GM12878 (cell line): Measurements from ENCODE around the gene SLC6A1. TPM values are rescaled to one million over a fixed set of nuclear protein-coding genes. Genes with fewer than 3 reads are reported as not detected.

Experiments
- ATAC-seq: fragments of 200-7000 bp; cut with Tn5 transposase; 3 replicates; pipeline ENCODE4 v1.9.1; 2020; ENCODE audit warnings: mild to moderate bottlenecking, moderate library complexity
- BruUV-seq: library from RNA; stranded (reverse); fragments of 400-500 nt; replicated peaks from 2 replicates; lab custom pipeline; 2021; lab: Mats Ljungman, UMichigan
- CTCF ChIA-PET: fragments of 300-600 bp; sonication (Branson Sonifier 250); formaldehyde crosslinking; extraction: SDS; loops from one replicate; lab custom pipeline; 2021; ENCODE audit warnings: inconsistent platforms; lab: Yijun Ruan, JAX
- POLR2A ChIA-PET: fragments of 350-600 bp; formaldehyde crosslinking; extraction: SDS; loops from one replicate; lab custom pipeline; 2021; ENCODE audit warnings: inconsistent platforms; lab: Charles Lee
- RAD21 ChIA-PET: fragments of 300-600 bp; sonication (Branson Sonifier 250); formaldehyde crosslinking; loops from one replicate; lab custom pipeline; 2023; ENCODE audit warnings: antibody characterized with exemption; ENCODE audit not compliant: unreplicated experiment; lab: Charles Lee
- SMC1A ChIA-PET: fragments of 300-600 bp; sonication (Branson Sonifier 250); formaldehyde crosslinking; loops from one replicate; lab custom pipeline; 2023; ENCODE audit not compliant: unreplicated experiment, uncharacterized antibody; lab: Charles Lee
- DNase-seq: peaks from one replicate; pipeline ENCODE4 v3.0.0-alpha.2; 2011; ENCODE audit warnings: low read depth, low spot score
- FAIRE-seq: peaks from 3 replicates; lab custom pipeline; 2011; peaks lifted over from hg19 to GRCh38; lab: Jason Lieb, UNC
- H2AFZ ChIP-seq: 2 replicates; pipeline ENCODE4 v1.6.0; 2011; ENCODE audit warnings: low read depth, low read length, control low read depth; ENCODE audit not compliant: control insufficient read depth
- H3K27ac ChIP-seq: 2 replicates; pipeline ENCODE4 v1.5.1; 2011; ENCODE audit warnings: control low read depth; ENCODE audit not compliant: control insufficient read depth, insufficient read depth
- H3K27me3 ChIP-seq, 2 experiments: replicated peaks in 1 of 2; 2 replicates each; pipeline versions ENCODE4 v1.6.0 to v1.6.1; 2011; ENCODE audit warnings: low read length in 1 of 2; ENCODE audit not compliant: control insufficient read depth in 2 of 2, insufficient read depth in 2 of 2
- H3K36me3 ChIP-seq, 2 experiments: 2 replicates each; pipeline ENCODE4 v1.5.1; 2011; ENCODE audit warnings: low read length in 1 of 2; ENCODE audit not compliant: control insufficient read depth in 2 of 2, insufficient read depth in 2 of 2
- H3K4me1 ChIP-seq: 2 replicates; pipeline ENCODE4 v1.6.1; 2011; ENCODE audit warnings: mild to moderate bottlenecking, low read length, moderate library complexity, mixed read lengths; ENCODE audit not compliant: control insufficient read depth, insufficient read depth
- H3K4me2 ChIP-seq: 2 replicates; pipeline ENCODE4 v1.6.0; 2011; ENCODE audit warnings: control low read depth; ENCODE audit not compliant: control insufficient read depth, insufficient read depth
- H3K4me3 ChIP-seq: fragments of 200-600 bp; sonication (generic); 2 replicates; pipeline ENCODE4 v1.5.1; 2016
- H3K79me2 ChIP-seq: 2 replicates; pipeline ENCODE4 v1.6.0; 2011; ENCODE audit warnings: low read length; ENCODE audit not compliant: control insufficient read depth, insufficient read depth
- H3K9ac ChIP-seq: 2 replicates; pipeline ENCODE4 v1.8.0; 2011; ENCODE audit warnings: low read length, control low read depth, mixed read lengths; ENCODE audit not compliant: control insufficient read depth, insufficient read depth
- H3K9me3 ChIP-seq: replicated peaks from 3 replicates; pipeline ENCODE4 v1.5.1; 2011; ENCODE audit warnings: mild to moderate bottlenecking, low read length; ENCODE audit not compliant: control insufficient read depth, insufficient read depth
- H4K20me1 ChIP-seq: 2 replicates; pipeline ENCODE4 v1.6.0; 2011; ENCODE audit not compliant: control insufficient read depth, insufficient read depth
- CHD2 ChIP-seq: IDR thresholded peaks from 2 replicates; pipeline ENCODE4 v1.6.1; 2011; ENCODE audit warnings: low read depth, low read length, improper control_type of control experiment, borderline replicate concordance
- CREM ChIP-seq: IDR thresholded peaks from 2 replicates; pipeline ENCODE4 v1.6.1; 2014; ENCODE audit warnings: antibody characterized with exemption, low read depth
- CUX1 ChIP-seq: IDR thresholded peaks from 2 replicates; pipeline ENCODE4 v1.6.1; 2012; ENCODE audit warnings: improper control_type of control experiment, low read depth, low read length; ENCODE audit not compliant: insufficient replicate concordance
- EGR1 ChIP-seq, 2 experiments: IDR thresholded peaks; 1 replicate in 1 of 2; 2 replicates in 1 of 2; pipeline ENCODE4 v1.6.1; 2011 to 2012; ENCODE audit warnings: low read depth in 2 of 2, low read length in 2 of 2, borderline replicate concordance in 1 of 2, mild to moderate bottlenecking in 1 of 2, moderate library complexity in 1 of 2
- FOS ChIP-seq: IDR thresholded peaks from 3 replicates; pipeline ENCODE4 v1.6.1; 2011; ENCODE audit warnings: borderline replicate concordance; ENCODE audit not compliant: insufficient read length; ENCODE audit errors: extremely low read depth
- GATAD2B ChIP-seq: fragments of 450-650 bp; conservative IDR thresholded peaks from 2 replicates; pipeline ENCODE4 v1.6.1; 2017; ENCODE audit warnings: low read depth, mild to moderate bottlenecking, moderate library complexity
- NR2C2 ChIP-seq: IDR thresholded peaks from 2 replicates; pipeline ENCODE4 v1.6.1; 2011; ENCODE audit warnings: borderline replicate concordance, low read depth; ENCODE audit not compliant: control insufficient read depth, insufficient read length
- SKIL ChIP-seq: fragments of 450-650 bp; IDR thresholded peaks from 2 replicates; pipeline ENCODE4 v1.6.1; 2017; ENCODE audit warnings: mild to moderate bottlenecking, low read depth, inconsistent platforms; ENCODE audit not compliant: poor library complexity, severe bottlenecking
- ZNF24 ChIP-seq: fragments of 450-650 bp; IDR thresholded peaks from 2 replicates; pipeline ENCODE4 v1.6.1; 2017; ENCODE audit warnings: antibody characterized with exemption, mild to moderate bottlenecking
- WGBS: methylation state at CpG from one replicate; pipeline ENCODE4 v1.1.6; 2016; ENCODE audit warnings: low lambda C conversion rate; ENCODE audit not compliant: insufficient replicate concordance, insufficient coverage; ENCODE audit errors: missing lambda C conversion rate; 5-methylcytosine and 5-hydroxymethylcytosine counted together
- in situ Hi-C: fragments of 300-500 bp; cut with MboI; formaldehyde crosslinking; loops from 9 replicates; pipeline ENCODE4 v1.14.3; 2018; ENCODE audit warnings: mixed read lengths
- intact Hi-C: fragments of 100-400 bp; cut with micrococcal nuclease; formaldehyde crosslinking; loops from one replicate; pipeline ENCODE4 v1.14.2; 2022; ENCODE audit not compliant: unreplicated experiment
- polyA plus RNA-seq, 11 experiments: library from polyadenylated mRNA; depleted of rRNA in 4 of 11; unstranded in 6 of 11; stranded (reverse) in 5 of 11; fragments of >200 nt; fragmentation: Nextera tagmentation in 4 of 11; fragmentation: Illumina TruSeq in 1 of 11; extraction: Ambion mirVana in 4 of 11; extraction: Trizol in 1 of 11; gene quantifications; 1 replicate in 1 of 11; 2 replicates in 10 of 11; pipeline versions ENCODE4 v1.2.1 to v1.2.3, GENCODE V29; 2011 to 2016; ENCODE audit warnings: inconsistent platforms in 2 of 11, missing spikeins in 2 of 11, low read depth in 1 of 11
- total RNA-seq, 4 experiments: library from RNA; depleted of rRNA in 3 of 4; stranded (reverse); fragments of >200 nt in 3 of 4; fragmentation: Illumina TruSeq in 1 of 4; extraction: Trizol in 1 of 4; gene quantifications; 2 replicates each; pipeline versions ENCODE4 v1.2.1 to v1.2.3, GENCODE V29; 2013 to 2021

The SLC6A1 gene
- total and polyA plus RNA-seq, 10 of the 15 experiments (the other 5 are each of a cell fraction or from before 2014, with no cell fraction given) = not detected

- Histone ChIP-seq H2AFZ (no peak overlapping the region), H3K27ac (no peak overlapping the region), H4K20me1 (no peaks in the 10 kb centered on the region), H3K27me3 (peaks cover 0 to 2% of the 10 kb centered on the region in 2 experiments; a peak in 3 of 4 replicates), H3K4me3 (no peak overlapping the region), H3K79me2 (no peaks in the 10 kb centered on the region), H3K9me3 (no peaks in the 10 kb centered on the region), H3K4me2 (no peak overlapping the region), H3K36me3 (no peaks in the 10 kb centered on the region), H3K4me1 (no peaks in the 10 kb centered on the region), H3K9ac (no peak overlapping the region)
- no TSS peak for BruUV-seq
- TF ChIP-seq NR2C2 (no peak), CUX1 (no peak), SKIL (no peak), CHD2 (no peak), ZNF24 (no peak), FOS (no peak), EGR1 (IDR thresholded peaks at IDR 0.05; ENCODE audit: borderline replicate concordance in 1 of 2, low read depth in 2 of 2, low read length in 2 of 2) (no peak), GATAD2B (no peak), CREM (no peak)
- 24% methylated on average over 11 of the region's 11 CpGs for WGBS
- CTCF ChIA-PET = no interaction called here
- DNase-seq (no peak), FAIRE-seq (no peak), ATAC-seq (no peak)
- RAD21 ChIA-PET = no interaction called here
- intact Hi-C loops = no loop called here
- POLR2A ChIA-PET = no interaction called here
- SMC1A ChIA-PET = no interaction called here
- in situ Hi-C loops = no loop called here
Measured at GRCh38 chr3:11001020-11001657, 8.6 kb downstream of the SLC6A1 start.
